ENCODE results near the gene MRPS7. TPM values are rescaled to one million over a fixed set of nuclear protein-coding genes. Genes with fewer than 3 reads are reported as not detected.

The MRPS7 gene
- total RNA-seq, 1 experiment from 2014 or later: 125 TPM

DNA sequence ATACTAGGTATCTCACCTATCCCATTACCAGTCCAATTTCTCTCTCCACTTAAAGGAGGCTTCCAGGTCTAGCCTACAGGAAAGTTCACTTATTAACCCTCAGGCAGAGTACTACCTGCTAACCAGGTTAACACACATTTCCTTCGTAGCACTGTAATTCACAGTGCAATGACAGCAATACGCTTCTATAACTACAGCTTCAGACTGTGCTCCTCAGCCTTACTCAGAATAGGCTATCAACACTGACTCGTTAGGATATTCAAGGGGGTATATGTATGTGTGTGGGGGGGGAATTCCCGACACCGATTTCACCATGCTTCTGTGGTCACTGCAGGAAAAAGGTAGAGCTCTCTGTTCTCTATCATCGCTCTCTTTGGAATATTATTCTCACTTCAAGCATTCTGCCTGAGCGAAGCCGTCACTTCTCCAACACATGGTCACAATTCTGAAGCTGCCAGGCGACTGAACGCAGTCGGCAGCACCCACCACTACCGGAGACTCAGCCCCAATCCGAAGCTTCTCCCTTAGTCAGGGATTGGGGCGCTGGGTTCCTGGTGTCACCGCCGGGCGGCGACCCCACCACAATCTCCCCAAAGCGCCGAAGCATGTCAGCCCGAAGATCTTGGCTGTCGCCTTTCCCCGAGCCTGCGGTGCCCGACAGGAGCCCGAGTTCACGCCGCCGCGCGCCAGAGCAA is 891 bp upstream of the MRPS7 start:
- Mint-ChIP-seq H3K9me3 (ENCODE audit: unreplicated experiment) (no peaks in the 10 kb centered on the region), H3K27ac (ENCODE audit: unreplicated experiment) (peak overlapping the region; percentile 100), H3K4me1 (ENCODE audit: low read depth, unreplicated experiment) (peaks cover 33% of the 10 kb centered on the region), H3K4me3 (ENCODE audit: unreplicated experiment) (peak overlapping the region; percentile 97), H3K27me3 (ENCODE audit: insufficient read depth, unreplicated experiment) (no peaks in the 10 kb centered on the region), H3K36me3 (ENCODE audit: insufficient read depth, unreplicated experiment) (peaks cover 33% of the 10 kb centered on the region)
- TF ChIP-seq, protein P1, sequence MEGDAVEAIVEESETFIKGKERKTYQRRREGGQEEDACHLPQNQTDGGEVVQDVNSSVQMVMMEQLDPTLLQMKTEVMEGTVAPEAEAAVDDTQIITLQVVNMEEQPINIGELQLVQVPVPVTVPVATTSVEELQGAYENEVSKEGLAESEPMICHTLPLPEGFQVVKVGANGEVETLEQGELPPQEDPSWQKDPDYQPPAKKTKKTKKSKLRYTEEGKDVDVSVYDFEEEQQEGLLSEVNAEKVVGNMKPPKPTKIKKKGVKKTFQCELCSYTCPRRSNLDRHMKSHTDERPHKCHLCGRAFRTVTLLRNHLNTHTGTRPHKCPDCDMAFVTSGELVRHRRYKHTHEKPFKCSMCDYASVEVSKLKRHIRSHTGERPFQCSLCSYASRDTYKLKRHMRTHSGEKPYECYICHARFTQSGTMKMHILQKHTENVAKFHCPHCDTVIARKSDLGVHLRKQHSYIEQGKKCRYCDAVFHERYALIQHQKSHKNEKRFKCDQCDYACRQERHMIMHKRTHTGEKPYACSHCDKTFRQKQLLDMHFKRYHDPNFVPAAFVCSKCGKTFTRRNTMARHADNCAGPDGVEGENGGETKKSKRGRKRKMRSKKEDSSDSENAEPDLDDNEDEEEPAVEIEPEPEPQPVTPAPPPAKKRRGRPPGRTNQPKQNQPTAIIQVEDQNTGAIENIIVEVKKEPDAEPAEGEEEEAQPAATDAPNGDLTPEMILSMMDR (IDR thresholded peaks at IDR 0.05; ENCODE audit: insufficient read depth in 1 of 2, low read depth in 1 of 2, low read length in 1 of 2, severe bottlenecking in 1 of 2, unreplicated experiment in 1 of 2): no peak
- Histone ChIP-seq H3K27me3 (replicated peaks; ENCODE audit: control insufficient read depth, insufficient read depth, low read length) (no peaks in the 10 kb centered on the region), H3K4me1 (no peaks in the 10 kb centered on the region), H3K9me3 (no peaks in the 10 kb centered on the region), H3K36me3 (ENCODE audit: control insufficient read depth, insufficient read depth, low read length) (peaks cover 4% of the 10 kb centered on the region), H3K4me3 (ENCODE audit: low read depth, low read length) (peak overlapping the region; percentile 89)
- BruUV-seq (replicated peaks): TSS peak; percentile 64
- ChIA-PET CTCF (interaction anchor here (0.9 to 3.3 kb wide), 5 partner anchors 10 to 133 kb away, joined by 3 to 42 read pairs (median 12); partner anchors contain the start of genes MIF4GD and SLC25A19), POLR2A (interaction anchor here (0.5 to 3.0 kb wide), 8 partner anchors 10 to 256 kb away, joined by 3 to 48 read pairs (median 4); partner anchors contain the start of genes GRB2, MIF4GD, SLC25A19 and TSEN54)
- intact Hi-C loops (cut with micrococcal nuclease; ENCODE audit: unreplicated experiment): loop anchor here (2.0 kb wide), 1 partner anchor 28 kb away; the partner anchor contains the start of gene SLC25A19
- no peak for DNase-seq

DNA sequence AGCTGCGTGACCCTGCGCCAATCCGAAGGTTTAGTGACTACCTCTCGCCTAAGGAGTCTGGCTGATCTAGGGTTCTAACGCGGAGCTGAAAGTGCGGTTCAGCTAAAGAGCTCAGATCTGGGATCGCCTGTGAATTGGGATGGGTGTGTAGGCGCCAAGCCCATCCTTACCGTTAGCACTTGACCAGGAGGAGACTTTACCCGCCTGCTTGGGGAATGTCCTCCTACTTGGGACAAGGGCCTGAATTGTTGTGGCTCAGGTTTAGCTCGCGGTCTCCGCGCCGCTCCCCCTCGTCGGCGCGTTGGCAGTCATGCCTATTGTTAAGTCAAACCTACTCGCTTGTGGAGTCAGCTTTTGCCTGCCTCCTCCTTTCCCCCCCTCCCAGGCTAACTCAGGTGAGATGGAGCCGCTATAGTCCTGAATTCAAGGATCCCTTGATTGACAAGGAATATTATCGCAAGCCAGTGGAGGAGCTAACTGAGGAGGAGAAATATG is 480 bp downstream of the MRPS7 start:
- DNase-seq: no peak
- no peaks in the 10 kb centered on the region for H3K9me3 Mint-ChIP-seq (ENCODE audit: unreplicated experiment)
- BruUV-seq (replicated peaks): TSS peak; percentile 64

DNA sequence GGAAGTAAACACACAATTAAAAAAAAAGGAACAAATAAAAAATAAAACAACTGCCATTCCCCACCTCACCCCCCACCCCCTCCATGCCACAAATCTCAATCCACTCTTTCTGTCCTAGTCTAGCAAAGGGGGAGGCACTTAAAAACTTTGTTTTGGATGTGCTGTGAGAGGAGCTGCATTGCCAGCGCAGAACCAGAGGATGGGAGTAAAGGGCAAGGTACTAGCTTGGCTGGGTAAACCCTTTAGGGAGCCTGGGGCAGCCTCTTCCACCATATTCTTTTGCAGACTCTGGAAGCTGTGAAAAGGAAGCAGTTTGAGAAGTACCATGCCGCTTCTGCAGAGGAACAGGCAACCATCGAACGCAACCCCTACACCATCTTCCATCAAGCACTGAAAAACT is 1.4 kb downstream of the MRPS7 start:
- BruUV-seq (replicated peaks): no TSS peak
- Mint-ChIP-seq H3K9me3 (ENCODE audit: unreplicated experiment) (no peaks in the 10 kb centered on the region), H3K27me3 (ENCODE audit: insufficient read depth, unreplicated experiment) (no peaks in the 10 kb centered on the region), H3K4me1 (ENCODE audit: low read depth, unreplicated experiment) (peaks cover 16% of the 10 kb centered on the region), H3K4me3 (ENCODE audit: unreplicated experiment) (peak overlapping the region; percentile 97), H3K27ac (ENCODE audit: unreplicated experiment) (peak overlapping the region; percentile 100), H3K36me3 (ENCODE audit: insufficient read depth, unreplicated experiment) (peaks cover 48% of the 10 kb centered on the region)
- ChIA-PET POLR2A (interaction anchor here (0.7 to 3.0 kb wide), 3 partner anchors 8 to 26 kb away, joined by 7 to 48 read pairs (median 20); partner anchors contain the start of genes MIF4GD and SLC25A19), CTCF (interaction anchor here (0.5 to 2.2 kb wide), 5 partner anchors 8 to 370 kb away, joined by 3 to 14 read pairs (median 3); partner anchors contain the start of genes MIF4GD and SLC25A19)
- no peaks in the 10 kb centered on the region for H3K27me3 ChIP-seq (replicated peaks; ENCODE audit: control insufficient read depth, insufficient read depth, low read length)
- no peak for DNase-seq
- TF ChIP-seq, protein P1 (IDR thresholded peaks at IDR 0.05; ENCODE audit: insufficient read depth in 1 of 2, low read depth in 1 of 2, low read length in 1 of 2, severe bottlenecking in 1 of 2, unreplicated experiment in 1 of 2): no peak
- intact Hi-C loops (cut with micrococcal nuclease; ENCODE audit: unreplicated experiment): no loop called here
- 0 out of 2 replicates have a peak, but pooled peaks cover 5% of the 10 kb centered on the region for H3K4me1 ChIP-seq
- no peaks in the 10 kb centered on the region for H3K9me3 ChIP-seq
- H3K4me3 ChIP-seq (ENCODE audit: low read depth, low read length): no peak overlapping the region
- peaks cover 10% of the 10 kb centered on the region for H3K36me3 ChIP-seq (ENCODE audit: control insufficient read depth, insufficient read depth, low read length)

More for the DNA sequence above, 480 bp downstream of the MRPS7 start:
- intact Hi-C loops (cut with micrococcal nuclease; ENCODE audit: unreplicated experiment): no loop called here
- POLR2A ChIA-PET: interaction anchor here (0.6 to 3.0 kb wide), 12 partner anchors 9 to 264 kb away, joined by 3 to 48 read pairs (median 4); partner anchors contain the start of genes GRB2, MIF4GD, SLC25A19 and SUMO2
- Histone ChIP-seq H3K4me3 (ENCODE audit: low read depth, low read length) (peak overlapping the region; percentile 89), H3K36me3 (ENCODE audit: control insufficient read depth, insufficient read depth, low read length) (peaks cover 10% of the 10 kb centered on the region), H3K9me3 (no peaks in the 10 kb centered on the region), H3K27me3 (replicated peaks; ENCODE audit: control insufficient read depth, insufficient read depth, low read length) (no peaks in the 10 kb centered on the region), H3K4me1 (0 out of 2 replicates have a peak, but pooled peaks cover under 1% of the 10 kb centered on the region)
- no peaks in the 10 kb centered on the region for H3K27me3 Mint-ChIP-seq (ENCODE audit: insufficient read depth, unreplicated experiment)
- peak overlapping the region; percentile 97 for H3K4me3 Mint-ChIP-seq (ENCODE audit: unreplicated experiment)
- CTCF ChIA-PET: interaction anchor here (0.6 to 3.3 kb wide), 8 partner anchors 8 to 371 kb away, joined by 3 to 42 read pairs (median 4); partner anchors contain the start of genes MIF4GD and SLC25A19
- TF ChIP-seq, protein P1 (IDR thresholded peaks at IDR 0.05; ENCODE audit: insufficient read depth in 1 of 2, low read depth in 1 of 2, low read length in 1 of 2, severe bottlenecking in 1 of 2, unreplicated experiment in 1 of 2): no peak
- H3K4me1 Mint-ChIP-seq (ENCODE audit: low read depth, unreplicated experiment): peaks cover 25% of the 10 kb centered on the region
- peaks cover 40% of the 10 kb centered on the region for H3K36me3 Mint-ChIP-seq (ENCODE audit: insufficient read depth, unreplicated experiment)
- peak overlapping the region; percentile 100 for H3K27ac Mint-ChIP-seq (ENCODE audit: unreplicated experiment)
